GM19455 (cell line): ENCODE results near the gene CTDP1.
"Not testable (repeated sequence)": the region's sequence is repeated elsewhere in the genome, so short reads cannot be mapped to it uniquely, and the experiment has no call there.

Experiments
- ATAC-seq: cut with Tn5 transposase; IDR thresholded peaks from one replicate; pipeline ENCODE4 v1.9.1; 2021; ENCODE audit not compliant: unreplicated experiment

CTDP1 gene

GRCh38 chr18:79720359-79720733 is 40.7 kb downstream of the CTDP1 start:
- ATAC-seq, result no peak

- no peak for ATAC-seq
These were observed 43.4 kb downstream of the CTDP1 start for GRCh38 chr18:79723036-79723435.

GRCh38 chr18:79723628-79724027 is 44.0 kb downstream of the CTDP1 start:
- ATAC-seq, result no peak

GRCh38 chr18:79724299-79725080 is 44.9 kb downstream of the CTDP1 start:
- ATAC-seq, result no peak

- ATAC-seq, result no peak
These were observed 45.9 kb downstream of the CTDP1 start for GRCh38 chr18:79725486-79725885.

DNA sequence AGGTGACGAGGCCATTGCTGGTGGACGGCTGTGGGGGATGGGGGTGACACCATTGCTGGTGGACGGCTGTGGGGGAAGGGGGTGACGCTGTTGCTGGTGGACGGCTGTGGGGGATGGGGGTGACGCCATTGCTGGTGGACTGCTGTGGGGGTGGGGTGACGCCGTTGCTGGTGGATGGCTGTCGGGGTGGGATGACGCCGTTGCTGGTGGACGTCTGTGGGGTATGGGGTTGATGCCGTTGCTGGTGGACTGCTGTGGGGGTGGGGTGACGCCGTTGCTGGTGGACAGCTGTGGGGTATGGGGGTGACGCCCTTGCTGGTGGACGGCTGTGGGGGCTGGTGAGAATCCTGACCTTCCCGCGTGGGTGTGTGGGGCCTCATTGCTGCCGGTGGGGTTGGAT is 47.1 kb downstream of the CTDP1 start:
- no peak for ATAC-seq

DNA sequence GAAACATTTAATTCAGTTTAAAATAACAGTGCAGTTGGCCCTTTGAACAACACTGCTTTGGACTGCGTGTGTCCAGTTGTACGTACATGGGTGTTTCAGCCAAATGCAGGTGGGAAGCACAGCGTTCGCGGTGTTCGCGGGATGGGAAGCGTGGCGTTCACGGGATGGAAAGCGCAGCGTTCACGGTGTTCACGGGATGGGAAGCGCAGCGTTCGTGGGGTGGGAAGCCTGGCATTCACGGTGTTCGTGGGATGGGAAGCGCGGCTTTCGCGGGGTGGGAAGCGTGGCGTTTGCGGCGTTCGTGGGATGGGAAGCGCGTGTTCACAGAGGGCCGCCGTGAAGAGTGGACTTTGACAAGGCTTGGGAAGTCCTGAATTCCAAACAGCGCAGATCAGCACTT is 47.6 kb downstream of the CTDP1 start:
- ATAC-seq, result no peak

GRCh38 chr18:79728931-79729586 is 49.5 kb downstream of the CTDP1 start:
- ATAC-seq, result no peak

- ATAC-seq, result no peak
These were observed 50.0 kb downstream of the CTDP1 start for GRCh38 chr18:79729611-79730010.

DNA sequence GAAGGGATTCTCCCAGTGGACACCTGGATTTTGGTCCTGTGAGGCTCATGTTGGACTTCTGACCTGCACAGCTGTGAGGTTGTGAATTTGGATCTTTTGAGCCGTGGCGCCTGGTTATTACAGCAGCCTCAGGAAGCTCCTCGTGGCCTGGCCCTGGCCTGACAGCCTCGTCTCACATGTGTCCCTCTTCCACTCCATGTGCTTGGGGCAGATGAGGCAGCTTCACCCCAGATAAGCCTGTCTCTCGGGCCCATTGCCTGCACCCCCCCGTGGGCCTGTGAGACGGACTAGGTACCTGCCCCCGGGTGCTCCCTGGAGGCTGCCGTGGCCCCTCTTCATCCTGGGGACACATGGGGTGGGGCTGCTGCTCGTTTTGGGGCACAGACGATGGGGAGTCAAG is 51.2 kb downstream of the CTDP1 start:
- no peak for ATAC-seq

DNA sequence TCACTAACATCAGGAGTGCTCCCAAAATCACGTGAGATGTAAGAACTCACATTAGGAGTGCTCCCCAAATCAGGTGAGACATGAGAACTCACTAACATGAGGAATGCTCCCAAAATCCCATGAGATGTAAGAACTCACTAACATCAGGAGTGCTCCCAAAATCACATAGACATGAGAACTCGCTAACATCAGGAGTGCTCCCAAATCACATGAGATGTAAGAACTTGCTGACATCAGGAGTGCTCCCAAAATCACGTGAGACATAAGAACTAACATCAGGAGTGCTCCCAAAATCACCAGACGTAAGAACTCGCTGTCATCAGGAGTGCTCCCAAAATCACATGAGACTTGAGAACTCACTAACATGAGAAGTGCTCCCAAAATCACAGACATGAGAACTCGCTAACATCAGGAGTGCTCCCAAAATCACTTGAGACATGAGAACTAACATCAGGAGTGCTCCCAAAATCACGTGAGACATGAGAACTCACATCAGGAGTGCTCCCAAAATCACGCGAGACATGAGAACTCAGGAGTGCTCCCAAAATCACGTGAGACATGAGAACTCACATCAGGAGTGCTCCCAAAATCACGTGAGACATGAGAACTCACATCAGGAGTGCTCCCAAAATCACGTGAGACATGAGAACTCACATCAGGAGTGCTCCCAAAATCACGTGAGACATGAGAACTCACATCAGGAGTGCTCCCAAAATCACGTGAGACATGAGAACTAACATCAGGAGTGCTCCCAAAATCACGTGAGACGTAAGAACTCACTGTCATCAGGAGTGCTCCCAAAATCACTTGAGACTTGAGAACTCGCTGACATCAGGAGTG is 52.5 kb downstream of the CTDP1 start:
- not testable (repeated sequence) for ATAC-seq

DNA sequence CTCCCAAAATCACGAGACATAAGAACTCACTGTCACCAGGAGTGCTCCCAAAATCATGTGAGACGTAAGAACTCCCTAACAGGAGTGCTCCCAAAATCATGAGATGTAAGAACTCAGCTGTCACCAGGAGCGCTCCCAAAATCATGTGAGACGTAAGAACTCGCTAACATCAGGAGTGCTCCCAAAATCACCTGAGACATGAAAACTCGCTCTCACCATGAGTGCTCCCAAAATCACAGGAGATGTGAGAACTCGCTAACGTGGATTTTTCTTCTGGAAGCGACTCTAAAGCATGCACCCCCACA is 53.1 kb downstream of the CTDP1 start:
- ATAC-seq, result no peak

DNA sequence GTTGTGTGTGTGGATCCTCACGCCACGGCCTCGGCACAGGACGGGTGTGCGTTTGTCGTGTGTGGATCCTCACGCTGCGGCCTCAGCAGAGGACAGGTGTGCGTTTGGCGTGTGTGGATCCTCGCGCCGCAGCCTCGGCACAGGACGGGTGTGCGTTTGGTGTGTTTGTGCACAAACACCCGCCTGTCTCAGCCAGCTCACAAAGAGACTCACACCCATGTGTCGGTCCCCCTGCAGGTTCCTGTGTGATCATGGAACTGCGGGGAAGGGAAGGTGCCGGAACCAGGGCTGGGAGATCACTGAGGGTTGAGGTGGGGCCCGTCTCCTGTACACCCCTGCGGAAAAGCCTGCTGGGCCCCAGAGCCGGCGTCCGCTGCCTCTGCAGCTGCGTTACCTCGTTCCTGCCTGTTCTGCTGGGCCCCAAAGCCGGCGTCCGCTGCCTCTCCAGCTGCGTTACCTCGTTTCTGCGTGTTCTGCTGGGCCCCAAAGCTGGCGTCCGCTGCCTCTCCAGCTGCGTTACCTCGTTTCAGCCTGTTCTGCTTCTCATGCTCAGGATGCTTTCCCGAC is 53.6 kb downstream of the CTDP1 start:
- ATAC-seq, result no peak

DNA sequence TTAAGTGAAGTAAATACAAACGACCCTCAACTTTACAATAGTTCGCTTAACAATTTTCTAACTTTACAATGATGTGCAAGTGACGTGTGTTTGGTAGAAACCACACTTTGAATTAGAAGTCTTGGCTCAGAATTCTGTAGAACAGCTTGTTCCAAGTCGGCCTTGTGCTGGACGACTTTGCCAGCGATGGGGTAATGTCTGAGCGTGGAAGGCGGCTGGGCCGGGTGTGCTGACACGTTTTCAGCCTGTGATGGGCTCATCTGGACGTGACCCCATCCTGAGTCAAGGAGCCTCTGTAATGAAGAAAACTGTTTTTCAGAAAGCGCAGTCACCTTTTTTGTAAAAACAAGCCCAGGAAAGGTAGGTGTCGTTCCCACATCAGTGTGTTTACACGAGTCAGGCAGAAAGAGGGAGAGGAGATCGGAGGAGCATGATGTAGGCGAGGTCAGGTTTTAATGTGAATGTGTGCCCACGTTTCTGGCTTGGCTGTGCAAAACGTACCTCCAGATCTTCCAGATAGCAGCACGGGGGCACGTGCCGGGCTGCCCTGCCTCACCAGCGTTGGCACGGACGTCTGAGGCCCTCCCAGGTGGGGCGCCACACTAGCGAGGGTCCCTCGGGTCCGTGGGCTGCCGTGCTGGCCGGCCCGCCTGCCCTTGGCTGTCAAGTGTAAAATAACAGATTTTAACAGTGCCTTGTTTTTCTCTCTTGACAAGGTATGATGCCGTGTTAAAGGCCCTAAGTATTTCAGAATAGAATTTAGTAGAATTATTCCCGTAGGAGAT is 54.6 kb downstream of the CTDP1 start:
- no peak for ATAC-seq

- no peak for ATAC-seq
These were observed 55.7 kb downstream of the CTDP1 start for GRCh38 chr18:79735071-79735980.

GRCh38 chr18:79736230-79736629 is 56.6 kb downstream of the CTDP1 start:
- no peak for ATAC-seq

DNA sequence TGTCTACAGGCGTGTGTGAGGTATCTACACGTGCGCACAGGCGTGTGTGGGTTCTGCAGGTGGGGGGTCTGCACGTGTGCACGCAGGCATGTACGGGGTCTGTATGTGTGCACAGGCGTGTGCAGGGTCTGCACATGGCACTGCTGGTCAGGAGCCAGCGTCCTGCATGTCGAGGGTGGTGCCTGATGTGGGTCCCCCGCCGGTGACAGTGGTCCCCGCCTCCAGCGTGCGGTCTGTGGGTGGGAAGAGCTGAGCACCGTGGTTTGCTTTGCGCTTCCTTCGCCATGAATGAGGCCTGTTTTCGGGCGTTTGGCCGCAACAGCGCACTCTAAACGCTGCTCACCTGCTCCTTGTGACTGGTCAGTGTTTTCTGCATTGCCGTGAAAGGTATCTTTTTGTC is 57.2 kb downstream of the CTDP1 start:
- no peak for ATAC-seq

DNA sequence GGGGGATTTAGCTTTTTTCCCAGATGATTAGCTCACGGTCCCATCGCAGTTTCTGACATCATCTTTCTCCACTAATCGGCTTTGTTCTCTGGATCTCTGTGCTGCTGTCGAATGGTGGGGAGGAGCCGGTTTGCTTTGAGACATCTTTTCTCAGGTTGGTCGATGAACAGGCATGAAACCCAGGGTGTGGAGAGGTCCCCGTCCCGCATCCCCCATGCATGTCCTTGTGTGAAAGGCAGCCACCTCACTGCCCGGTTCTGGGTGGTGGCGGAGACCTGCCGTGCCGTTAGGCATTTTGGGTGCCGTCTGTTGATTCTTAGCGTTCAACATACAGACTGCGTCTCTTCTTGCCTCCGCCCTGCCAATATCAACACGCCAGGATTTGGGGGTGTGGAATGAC is 57.8 kb downstream of the CTDP1 start:
- ATAC-seq, result no peak

- no peak for ATAC-seq
These were observed 58.4 kb downstream of the CTDP1 start for GRCh38 chr18:79738041-79738461.
